GM19463 (cell line): ENCODE measurements around the gene OSBP2.
"Not testable (repeated sequence)": the region's sequence is repeated elsewhere in the genome, so short reads cannot be mapped to it uniquely, and the experiment has no call there.

Experiments
- ATAC-seq: cut with Tn5 transposase; IDR thresholded peaks from one replicate; pipeline ENCODE4 v1.9.1; 2021; ENCODE audit warnings: mild to moderate bottlenecking, moderate library complexity; ENCODE audit not compliant: unreplicated experiment

OSBP2 gene

GRCh38 chr22:30717331-30717921, 22.8 kb downstream of the OSBP2 start:
- no peak for ATAC-seq

DNA sequence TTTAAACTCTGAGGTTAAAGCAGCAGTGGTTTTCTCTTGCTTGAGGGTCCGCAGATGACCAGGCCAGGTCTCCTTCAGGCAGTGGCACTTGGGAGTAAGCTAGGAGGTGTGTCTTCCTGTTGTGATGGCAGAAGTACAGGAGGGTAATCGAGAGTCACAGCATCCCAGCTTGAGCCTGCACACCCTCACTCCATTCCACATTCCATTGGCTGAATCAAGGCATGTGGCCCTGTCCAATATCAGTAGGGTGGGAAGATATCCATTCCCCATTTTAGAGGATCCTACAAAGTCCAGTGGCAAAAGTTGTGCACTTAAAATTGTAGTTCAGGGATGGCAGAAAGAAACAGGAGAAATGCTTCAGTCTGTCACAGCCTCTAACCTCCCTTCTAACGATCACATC, 23.3 kb downstream of the OSBP2 start:
- ATAC-seq = no peak

- no peak for ATAC-seq
Measured at GRCh38 chr22:30718491-30718890, 23.8 kb downstream of the OSBP2 start.

GRCh38 chr22:30718938-30719337, 24.3 kb downstream of the OSBP2 start:
- ATAC-seq = no peak

DNA sequence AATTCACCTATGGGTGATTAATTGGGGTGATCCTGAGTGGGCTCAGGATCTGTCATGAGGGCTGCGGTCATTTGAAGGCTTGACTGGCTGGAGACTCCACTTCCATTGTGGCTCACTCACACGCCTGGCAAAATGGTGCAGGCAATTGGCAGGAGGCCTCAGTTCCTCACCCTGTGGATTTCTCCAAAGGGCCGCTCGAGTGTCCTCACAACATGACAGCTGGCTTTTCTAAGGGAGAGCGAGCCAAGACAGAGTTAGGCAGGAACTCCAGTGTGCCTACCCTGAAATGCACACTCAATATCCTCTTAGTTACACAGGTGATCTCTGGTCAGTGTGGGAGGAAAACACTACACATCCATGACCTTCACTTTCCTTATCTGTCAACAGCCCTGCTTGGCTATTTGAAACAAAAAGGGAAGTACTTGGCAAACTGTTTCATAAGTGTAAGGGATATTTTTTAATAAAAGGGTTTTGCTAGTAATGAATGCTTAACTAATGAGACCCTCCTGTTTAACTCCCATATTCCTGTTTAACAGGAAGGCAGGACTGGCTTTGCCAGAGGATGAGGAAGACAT, 25.7 kb downstream of the OSBP2 start:
- no peak for ATAC-seq

- ATAC-seq = no peak
Measured at GRCh38 chr22:30721741-30722140, 27.1 kb downstream of the OSBP2 start.

- no peak for ATAC-seq
Measured at GRCh38 chr22:30728826-30729225, 34.2 kb downstream of the OSBP2 start.

- no peak for ATAC-seq
Measured at GRCh38 chr22:30731658-30732057, 37.0 kb downstream of the OSBP2 start.

DNA sequence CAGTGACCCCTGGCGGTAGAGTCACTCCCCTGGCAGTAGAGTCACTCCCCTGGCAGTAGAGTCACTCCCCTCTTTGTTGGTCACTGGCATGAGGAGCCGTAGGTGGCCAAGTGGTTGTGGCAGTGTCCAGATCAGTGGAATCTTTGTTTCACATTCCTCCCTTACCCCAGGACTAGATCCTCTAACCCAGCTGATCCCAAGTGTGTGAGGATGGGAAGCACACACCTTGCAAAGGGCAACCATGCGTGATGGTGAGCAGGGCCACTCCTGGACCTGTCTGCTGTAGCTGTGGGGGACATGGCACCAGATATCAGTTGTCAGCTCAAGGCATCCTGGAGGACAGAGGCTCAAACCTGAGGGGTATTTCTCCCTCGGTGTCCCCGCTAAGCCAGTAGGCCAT, 37.8 kb downstream of the OSBP2 start:
- ATAC-seq = no peak

GRCh38 chr22:30733181-30733631, 38.5 kb downstream of the OSBP2 start:
- no peak for ATAC-seq

DNA sequence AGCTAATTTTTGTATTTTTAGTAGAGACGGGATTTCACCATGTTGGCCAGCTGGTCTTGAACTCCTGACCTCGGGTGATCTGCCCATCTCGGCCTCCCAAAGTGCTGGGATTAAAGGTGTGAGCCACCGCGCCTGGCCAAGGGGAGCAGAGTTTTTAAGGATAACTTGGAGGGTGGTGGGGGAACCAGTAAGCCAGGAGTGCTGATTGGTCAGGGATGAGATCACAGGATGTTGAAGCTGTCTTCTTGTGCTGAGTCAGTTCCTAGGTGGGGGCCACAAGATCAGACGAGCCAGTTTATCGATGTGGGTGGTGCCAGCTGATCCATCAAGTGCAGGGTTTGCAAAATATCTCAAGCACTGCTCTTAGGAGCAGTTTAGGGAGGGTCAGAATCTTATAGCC, 45.3 kb downstream of the OSBP2 start:
- not testable (repeated sequence) for ATAC-seq

DNA sequence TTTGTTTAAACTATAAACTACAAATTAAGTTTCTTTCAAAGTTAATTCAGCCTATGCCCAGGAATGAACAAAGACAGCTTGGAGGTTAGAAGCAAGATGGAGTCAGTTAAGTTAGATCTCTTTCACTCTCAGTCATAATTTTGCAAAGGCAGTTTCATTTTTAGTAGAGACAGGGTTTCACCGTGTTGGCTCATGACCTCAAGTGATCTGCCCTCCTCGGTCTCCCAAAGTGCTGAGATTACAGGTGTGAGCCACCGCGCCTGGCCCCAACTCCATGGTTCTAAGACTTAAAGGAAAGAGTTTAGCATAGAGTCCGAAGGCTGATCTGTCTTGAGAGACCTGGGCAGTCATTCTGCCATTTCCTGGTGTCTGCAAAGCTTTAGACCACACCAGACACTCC, 45.8 kb downstream of the OSBP2 start:
- not testable (repeated sequence) for ATAC-seq

GRCh38 chr22:30742291-30743256, 47.9 kb downstream of the OSBP2 start:
- no peak for ATAC-seq

- no peak for ATAC-seq
Measured at GRCh38 chr22:30743257-30744020, 48.8 kb downstream of the OSBP2 start.

GRCh38 chr22:30744224-30744623, 49.5 kb downstream of the OSBP2 start:
- no peak for ATAC-seq

DNA sequence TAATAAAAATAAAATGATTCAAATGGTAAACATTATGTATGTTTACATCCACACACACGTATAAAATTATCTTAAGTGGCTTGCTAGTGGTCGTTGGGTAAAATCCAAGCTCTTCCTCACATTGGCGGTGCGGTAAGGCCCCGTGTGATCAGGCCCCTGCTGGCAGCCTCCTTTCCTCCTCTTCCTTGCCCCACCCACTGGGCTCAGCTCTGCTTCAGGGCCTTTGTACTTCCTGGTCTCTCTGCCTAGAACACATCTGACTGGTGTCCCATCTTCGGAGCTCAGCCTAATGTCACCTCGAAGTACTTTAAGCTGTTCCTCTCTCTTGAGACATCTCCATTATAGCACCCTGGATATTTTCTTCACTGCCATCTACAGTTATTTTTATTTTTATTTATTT, 52.8 kb downstream of the OSBP2 start:
- ATAC-seq = no peak

DNA sequence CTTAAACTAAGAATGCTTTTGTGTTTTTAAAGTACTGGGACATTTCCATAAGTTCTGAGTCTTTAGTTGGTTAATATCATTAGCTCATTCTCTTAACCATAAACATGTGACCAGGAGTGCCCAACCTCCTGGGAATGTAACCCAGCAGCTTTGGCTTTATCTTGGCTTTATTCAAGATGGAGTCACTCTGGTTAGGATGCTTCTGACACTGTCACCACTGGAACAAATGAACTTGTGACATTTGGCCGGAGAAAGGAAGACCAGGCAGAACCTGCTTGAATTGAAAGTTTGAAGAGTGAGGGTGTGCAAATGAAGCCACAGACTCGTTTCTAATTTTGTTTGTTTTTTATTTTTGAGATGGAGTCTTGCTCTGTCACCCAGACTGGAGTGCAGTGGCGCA, 54.6 kb downstream of the OSBP2 start:
- no peak for ATAC-seq

- no peak for ATAC-seq
Measured at GRCh38 chr22:30749849-30750248, 55.2 kb downstream of the OSBP2 start.

DNA sequence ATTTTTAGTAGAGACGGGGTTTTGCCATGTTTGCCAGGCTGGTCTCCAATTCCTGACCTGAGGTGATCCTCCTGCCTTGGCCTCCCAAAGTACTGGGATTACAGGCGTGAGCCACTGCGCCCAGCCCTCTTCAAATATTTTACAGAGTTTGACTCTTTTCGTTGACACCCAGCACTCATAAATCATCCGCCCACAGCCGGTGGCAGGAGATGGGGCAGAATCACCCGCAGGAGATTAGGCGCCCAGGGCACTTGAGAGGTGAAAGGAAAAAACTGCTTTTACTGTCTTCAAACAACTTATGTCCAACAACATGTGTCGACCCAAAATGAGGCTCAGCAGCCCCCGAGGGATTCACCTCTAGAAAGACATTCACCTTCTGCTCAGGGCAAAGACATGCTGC, 56.9 kb downstream of the OSBP2 start:
- no peak for ATAC-seq

DNA sequence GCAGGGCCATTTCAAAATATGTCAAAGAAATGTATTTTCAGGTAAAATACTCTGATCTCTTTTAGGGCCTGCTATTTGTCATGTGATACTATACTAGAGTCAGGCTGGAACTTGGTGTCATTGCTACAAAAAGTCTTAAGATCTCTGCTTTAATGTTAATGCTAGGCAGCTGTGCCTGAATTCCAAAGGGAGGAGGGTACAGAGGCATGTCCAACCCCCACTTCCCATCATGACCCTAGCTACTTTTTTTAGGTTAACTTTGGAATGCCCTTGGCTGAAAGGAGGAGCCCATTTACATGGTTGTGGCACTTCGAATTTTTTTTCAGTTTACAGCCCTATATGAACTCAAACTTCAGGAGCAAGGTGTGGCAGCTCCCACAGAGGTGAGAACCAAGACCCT, 58.1 kb downstream of the OSBP2 start:
- no peak for ATAC-seq

DNA sequence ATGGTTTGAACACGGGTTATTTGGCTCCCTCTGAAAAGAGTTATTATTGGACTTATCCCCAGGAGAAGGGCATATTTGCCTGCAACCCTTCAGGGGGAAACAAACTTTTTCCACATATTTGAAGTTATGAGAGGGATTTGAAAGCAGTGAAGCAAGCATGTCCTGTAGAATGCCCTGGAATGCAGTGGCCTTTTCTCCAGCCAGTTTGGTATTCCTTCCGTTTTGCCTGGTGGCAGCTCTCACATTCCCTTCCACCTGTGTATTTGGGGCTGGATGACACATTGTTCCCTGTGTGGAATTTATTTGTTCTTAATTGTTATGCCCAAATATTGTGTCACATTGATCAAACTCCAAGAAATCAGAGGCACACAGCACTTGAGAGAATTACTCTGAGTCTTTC, 59.0 kb downstream of the OSBP2 start:
- no peak for ATAC-seq
